ENCODE data around the gene KNCN.

DNA sequence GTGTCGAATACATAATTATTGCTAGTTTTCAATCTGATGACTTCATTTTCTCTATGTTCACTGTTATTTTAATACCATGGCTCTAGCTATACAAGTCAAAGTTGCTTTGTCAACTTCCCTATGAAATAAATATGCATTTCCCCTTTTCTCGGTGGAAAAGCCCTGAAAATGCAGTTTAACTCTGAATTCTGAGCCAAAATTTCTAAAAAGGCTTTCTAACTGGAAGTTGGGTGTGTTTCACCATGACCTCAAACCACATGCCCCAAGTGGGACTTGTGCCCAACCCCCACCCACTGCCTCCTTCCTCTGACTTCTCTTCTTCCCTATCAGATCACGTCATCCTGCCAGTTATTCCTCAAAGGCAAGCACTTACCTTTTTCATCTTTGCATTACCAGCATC, 43.7 kb upstream of the KNCN start:
- TF ChIP-seq, protein P1, sequence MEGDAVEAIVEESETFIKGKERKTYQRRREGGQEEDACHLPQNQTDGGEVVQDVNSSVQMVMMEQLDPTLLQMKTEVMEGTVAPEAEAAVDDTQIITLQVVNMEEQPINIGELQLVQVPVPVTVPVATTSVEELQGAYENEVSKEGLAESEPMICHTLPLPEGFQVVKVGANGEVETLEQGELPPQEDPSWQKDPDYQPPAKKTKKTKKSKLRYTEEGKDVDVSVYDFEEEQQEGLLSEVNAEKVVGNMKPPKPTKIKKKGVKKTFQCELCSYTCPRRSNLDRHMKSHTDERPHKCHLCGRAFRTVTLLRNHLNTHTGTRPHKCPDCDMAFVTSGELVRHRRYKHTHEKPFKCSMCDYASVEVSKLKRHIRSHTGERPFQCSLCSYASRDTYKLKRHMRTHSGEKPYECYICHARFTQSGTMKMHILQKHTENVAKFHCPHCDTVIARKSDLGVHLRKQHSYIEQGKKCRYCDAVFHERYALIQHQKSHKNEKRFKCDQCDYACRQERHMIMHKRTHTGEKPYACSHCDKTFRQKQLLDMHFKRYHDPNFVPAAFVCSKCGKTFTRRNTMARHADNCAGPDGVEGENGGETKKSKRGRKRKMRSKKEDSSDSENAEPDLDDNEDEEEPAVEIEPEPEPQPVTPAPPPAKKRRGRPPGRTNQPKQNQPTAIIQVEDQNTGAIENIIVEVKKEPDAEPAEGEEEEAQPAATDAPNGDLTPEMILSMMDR (conservative IDR thresholded peaks at IDR 0.05; ENCODE audit: low read depth in 2 of 2) = no peak
- TF ChIP-seq POLR2AphosphoS5 (IDR thresholded peaks at IDR 0.05; ENCODE audit: low read depth) (no peak), EZH2 (IDR thresholded peaks at IDR 0.05; ENCODE audit: low read depth, unreplicated experiment) (no peak), EZH2phosphoT487 (IDR thresholded peaks at IDR 0.05; ENCODE audit: unreplicated experiment) (no peak), JUNB (IDR thresholded peaks at IDR 0.05; ENCODE audit: unreplicated experiment) (no peak), CREB1 (CRISPR knock-in tag; IDR thresholded peaks at IDR 0.05; ENCODE audit: low read depth) (no peak)
- TF ChIP-seq, protein P2, sequence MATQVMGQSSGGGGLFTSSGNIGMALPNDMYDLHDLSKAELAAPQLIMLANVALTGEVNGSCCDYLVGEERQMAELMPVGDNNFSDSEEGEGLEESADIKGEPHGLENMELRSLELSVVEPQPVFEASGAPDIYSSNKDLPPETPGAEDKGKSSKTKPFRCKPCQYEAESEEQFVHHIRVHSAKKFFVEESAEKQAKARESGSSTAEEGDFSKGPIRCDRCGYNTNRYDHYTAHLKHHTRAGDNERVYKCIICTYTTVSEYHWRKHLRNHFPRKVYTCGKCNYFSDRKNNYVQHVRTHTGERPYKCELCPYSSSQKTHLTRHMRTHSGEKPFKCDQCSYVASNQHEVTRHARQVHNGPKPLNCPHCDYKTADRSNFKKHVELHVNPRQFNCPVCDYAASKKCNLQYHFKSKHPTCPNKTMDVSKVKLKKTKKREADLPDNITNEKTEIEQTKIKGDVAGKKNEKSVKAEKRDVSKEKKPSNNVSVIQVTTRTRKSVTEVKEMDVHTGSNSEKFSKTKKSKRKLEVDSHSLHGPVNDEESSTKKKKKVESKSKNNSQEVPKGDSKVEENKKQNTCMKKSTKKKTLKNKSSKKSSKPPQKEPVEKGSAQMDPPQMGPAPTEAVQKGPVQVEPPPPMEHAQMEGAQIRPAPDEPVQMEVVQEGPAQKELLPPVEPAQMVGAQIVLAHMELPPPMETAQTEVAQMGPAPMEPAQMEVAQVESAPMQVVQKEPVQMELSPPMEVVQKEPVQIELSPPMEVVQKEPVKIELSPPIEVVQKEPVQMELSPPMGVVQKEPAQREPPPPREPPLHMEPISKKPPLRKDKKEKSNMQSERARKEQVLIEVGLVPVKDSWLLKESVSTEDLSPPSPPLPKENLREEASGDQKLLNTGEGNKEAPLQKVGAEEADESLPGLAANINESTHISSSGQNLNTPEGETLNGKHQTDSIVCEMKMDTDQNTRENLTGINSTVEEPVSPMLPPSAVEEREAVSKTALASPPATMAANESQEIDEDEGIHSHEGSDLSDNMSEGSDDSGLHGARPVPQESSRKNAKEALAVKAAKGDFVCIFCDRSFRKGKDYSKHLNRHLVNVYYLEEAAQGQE (IDR thresholded peaks at IDR 0.05; ENCODE audit: unreplicated experiment) = no peak
